ENCODE data around the gene CSH1. TPM values are rescaled to one million over a fixed set of nuclear protein-coding genes. Genes with fewer than 3 reads are reported as not detected.
"Not testable (repeated sequence)": the region's sequence is repeated elsewhere in the genome, so short reads cannot be mapped to it uniquely, and the experiment has no call there.

CSH1 gene
- polyA plus RNA-seq, 1 experiment, result not detected

- DNase-seq (ENCODE audit: low read depth), result no peak
- no peaks in the 10 kb centered on the region for H3K36me3 ChIP-seq (ENCODE audit: control insufficient read depth, insufficient read depth, low read length)
- TF ChIP-seq CTCF (IDR thresholded peaks at IDR 0.05; ENCODE audit: insufficient read depth, low read depth, low read length), result no peak
- POLR2A ChIA-PET, result no interaction called here
- H3K4me3 ChIP-seq (ENCODE audit: low read depth, low read length), result no peak overlapping the region
- peaks cover 12% of the 10 kb centered on the region for H3K27me3 ChIP-seq (ENCODE audit: control insufficient read depth, insufficient read depth, low read length)
- CTCF ChIA-PET, result interaction anchor here (1.9 to 7.5 kb wide), 2 partner anchors 10 to 113 kb away, joined by 5 to 139 read pairs; no protein-coding TSS in a partner anchor
These were observed 18.1 kb upstream of the CSH1 start for GRCh38 chr17:63914471-63914870.

- POLR2A ChIA-PET, result no interaction called here
- peaks cover 10% of the 10 kb centered on the region for H3K27me3 ChIP-seq (ENCODE audit: control insufficient read depth, insufficient read depth, low read length)
- no peak overlapping the region for H3K4me3 ChIP-seq (ENCODE audit: low read depth, low read length)
- peak; percentile 72 for TF ChIP-seq CTCF (IDR thresholded peaks at IDR 0.05; ENCODE audit: insufficient read depth, low read depth, low read length)
- CTCF ChIA-PET, result interaction anchor here (0.6 to 4.0 kb wide), 28 partner anchors 8 to 239 kb away, joined by 3 to 27 read pairs (median 5); partner anchors contain the start of genes ERN1 and ICAM2
- DNase-seq (ENCODE audit: low read depth), result no peak
- H3K36me3 ChIP-seq (ENCODE audit: control insufficient read depth, insufficient read depth, low read length), result no peaks in the 10 kb centered on the region
These were observed 15.3 kb upstream of the CSH1 start for GRCh38 chr17:63911657-63912100.

- Histone ChIP-seq H3K27me3 (ENCODE audit: control insufficient read depth, insufficient read depth, low read length) (peaks cover 10% of the 10 kb centered on the region), H3K36me3 (ENCODE audit: control insufficient read depth, insufficient read depth, low read length) (no peaks in the 10 kb centered on the region), H3K4me3 (ENCODE audit: low read depth, low read length) (no peak within 1 kb of the TSS)
- no peak for TF ChIP-seq CTCF (IDR thresholded peaks at IDR 0.05; ENCODE audit: insufficient read depth, low read depth, low read length)
- ChIA-PET CTCF (interaction anchor here (0.6 to 4.0 kb wide), 27 partner anchors 8 to 226 kb away, joined by 3 to 27 read pairs (median 7); partner anchors contain the start of genes ERN1 and ICAM2), POLR2A (no interaction called here)
- DNase-seq (ENCODE audit: low read depth), result no peak
These were observed 14.8 kb upstream of the CSH1 start, which contains the start of gene CSHL1 for GRCh38 chr17:63911041-63911635. CSHL1 (minus strand) TSS chr17:63911258; CDS start chr17:63911196, 62 bp downstream.

- no peak overlapping the region for H3K4me3 ChIP-seq (ENCODE audit: low read depth, low read length)
- no peaks in the 10 kb centered on the region for H3K36me3 ChIP-seq (ENCODE audit: control insufficient read depth, insufficient read depth, low read length)
- no peak for DNase-seq (ENCODE audit: low read depth)
- H3K27me3 ChIP-seq (ENCODE audit: control insufficient read depth, insufficient read depth, low read length), result peaks cover 10% of the 10 kb centered on the region
- CTCF ChIA-PET, result interaction anchor here (0.6 to 4.0 kb wide), 12 partner anchors 7 to 368 kb away, joined by 3 to 27 read pairs (median 11); partner anchors contain the start of genes ERN1 and ICAM2
- POLR2A ChIA-PET, result no interaction called here
- no peak for TF ChIP-seq CTCF (IDR thresholded peaks at IDR 0.05; ENCODE audit: insufficient read depth, low read depth, low read length)
These were observed 13.7 kb upstream of the CSH1 start for GRCh38 chr17:63910096-63910495.

GRCh38 chr17:63909586-63909985 is 13.2 kb upstream of the CSH1 start:
- H3K27me3 ChIP-seq (ENCODE audit: control insufficient read depth, insufficient read depth, low read length); POLR2A ChIA-PET; H3K4me3 ChIP-seq (ENCODE audit: low read depth, low read length); DNase-seq (ENCODE audit: low read depth); H3K36me3 ChIP-seq (ENCODE audit: control insufficient read depth, insufficient read depth, low read length): not testable (repeated sequence)
- CTCF ChIA-PET, result interaction anchor here (0.6 to 8.5 kb wide), 6 partner anchors 6 to 116 kb away, joined by 3 to 53 read pairs (median 10); partner anchors contain the start of gene GH1

Measured in BJ (cell line).